Neural crest cell (in vitro differentiated cells): ENCODE measurements around the gene INCENP. TPM values are rescaled to one million over a fixed set of nuclear protein-coding genes. Genes with fewer than 3 reads are reported as not detected.

ENCODE experiments used
- DNase-seq: peaks from one replicate; pipeline ENCODE4 v3.0.0; 2021; ENCODE audit warnings: low read depth, mixed read lengths, low spot score
- H3K27ac Mint-ChIP-seq: one replicate; pipeline ENCODE4 v1.8.0; 2021; ENCODE audit warnings: mild to moderate bottlenecking, mixed read lengths; ENCODE audit not compliant: unreplicated experiment
- H3K27me3 Mint-ChIP-seq: 2 replicates; pipeline ENCODE4 v1.8.0; 2021; ENCODE audit warnings: low read depth, mild to moderate bottlenecking, mixed read lengths
- H3K36me3 Mint-ChIP-seq: 2 replicates; pipeline ENCODE4 v1.8.0; 2021; ENCODE audit warnings: low read depth, mild to moderate bottlenecking, mixed read lengths
- H3K4me1 Mint-ChIP-seq: 2 replicates; pipeline ENCODE4 v1.8.0; 2021; ENCODE audit warnings: mixed read lengths
- H3K4me3 Mint-ChIP-seq: one replicate; pipeline ENCODE4 v1.8.0; 2021; ENCODE audit warnings: mild to moderate bottlenecking, mixed read lengths
- H3K9me3 Mint-ChIP-seq: 2 replicates; pipeline ENCODE4 v1.8.0; 2021; ENCODE audit warnings: mixed read lengths
- CTCF ChIP-seq: fragments of 200-600 bp; sonication (generic); conservative IDR thresholded peaks from 2 replicates; pipeline ENCODE4 v1.5.0; 2021; ENCODE audit warnings: antibody characterized with exemption, mild to moderate bottlenecking
- total RNA-seq: library from RNA; stranded (reverse); gene quantifications from 2 replicates; pipeline ENCODE4 v1.2.1, GENCODE V29; 2021

The INCENP gene
- total RNA-seq, 1 donor from 2014 or later = 162 TPM

GRCh38 chr11:62087694-62088093 is 36.1 kb upstream of the INCENP start:
- no peak for TF ChIP-seq CTCF
- no peak overlapping the region for H3K27ac Mint-ChIP-seq
- no peak overlapping the region for H3K4me3 Mint-ChIP-seq
- peaks cover 10% of the 10 kb centered on the region for H3K9me3 Mint-ChIP-seq
- H3K4me1 Mint-ChIP-seq = no peaks in the 10 kb centered on the region
- peaks cover 6% of the 10 kb centered on the region for H3K36me3 Mint-ChIP-seq
- H3K27me3 Mint-ChIP-seq = no peaks in the 10 kb centered on the region
- DNase-seq = no peak

DNA sequence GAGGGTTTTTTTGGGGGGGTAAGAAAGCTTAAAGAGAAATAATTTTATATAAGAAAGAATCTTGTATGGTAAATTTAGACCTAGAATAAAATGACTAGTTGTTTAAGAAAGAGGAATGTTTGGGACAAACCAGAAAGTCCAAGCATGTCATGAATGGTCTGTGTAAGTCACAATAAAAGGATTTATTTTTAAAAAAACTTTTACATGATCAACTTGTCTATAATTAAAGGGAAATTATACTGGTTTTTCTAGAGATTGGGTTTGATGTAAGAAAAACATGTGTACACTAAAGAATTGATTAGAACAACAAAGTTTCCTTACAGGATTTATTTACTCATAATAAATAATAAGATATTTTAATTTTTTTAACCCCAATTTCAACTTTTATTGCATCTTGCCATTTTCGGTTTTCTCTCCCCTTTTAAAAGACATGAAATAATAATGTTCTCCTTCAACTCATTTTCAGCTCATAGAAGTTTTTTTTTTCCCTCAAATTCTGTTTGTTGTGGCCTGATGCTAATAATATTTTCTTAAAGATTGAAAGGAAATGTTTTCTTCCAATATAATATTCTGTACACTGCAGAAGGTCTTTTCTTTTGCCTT is 35.4 kb upstream of the INCENP start:
- no peaks in the 10 kb centered on the region for H3K4me1 Mint-ChIP-seq
- no peak overlapping the region for H3K4me3 Mint-ChIP-seq
- H3K36me3 Mint-ChIP-seq = peaks cover 6% of the 10 kb centered on the region
- no peaks in the 10 kb centered on the region for H3K27me3 Mint-ChIP-seq
- no peak for TF ChIP-seq CTCF
- no peak overlapping the region for H3K27ac Mint-ChIP-seq
- peaks cover 10% of the 10 kb centered on the region for H3K9me3 Mint-ChIP-seq
- DNase-seq = no peak

DNA sequence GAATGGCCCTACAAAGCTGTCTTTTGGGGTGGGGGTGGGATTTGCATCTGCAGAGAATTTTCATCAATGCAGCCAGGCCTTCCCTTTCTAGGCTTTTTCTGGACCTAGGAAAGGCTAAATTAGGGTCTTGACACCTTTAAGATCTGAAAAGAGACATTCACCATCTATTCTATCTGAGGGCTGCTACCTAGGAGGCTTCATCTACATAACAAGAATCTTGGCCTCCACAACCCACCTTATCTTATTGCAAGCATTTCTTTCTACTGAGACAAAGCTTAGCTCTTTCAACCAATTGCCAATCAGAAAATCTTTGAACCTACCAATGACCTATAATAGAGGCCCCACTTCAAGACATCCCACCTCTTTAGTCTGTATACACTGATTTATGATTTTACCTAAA is 20.7 kb upstream of the INCENP start:
- TF ChIP-seq CTCF = no peak
- Mint-ChIP-seq H3K9me3 (no peaks in the 10 kb centered on the region), H3K4me1 (peaks cover 9% of the 10 kb centered on the region), H3K27ac (no peak overlapping the region), H3K4me3 (no peak overlapping the region), H3K27me3 (peaks cover under 1% of the 10 kb centered on the region), H3K36me3 (no peaks in the 10 kb centered on the region)
- no peak for DNase-seq

- Mint-ChIP-seq H3K4me1 (peaks cover 12% of the 10 kb centered on the region), H3K27ac (no peak overlapping the region), H3K9me3 (no peaks in the 10 kb centered on the region), H3K36me3 (no peaks in the 10 kb centered on the region), H3K4me3 (no peak overlapping the region), H3K27me3 (peaks cover 4% of the 10 kb centered on the region)
- no peak for TF ChIP-seq CTCF
- DNase-seq = no peak
Observed at GRCh38 chr11:62103986-62104385, 19.8 kb upstream of the INCENP start.

GRCh38 chr11:62104816-62105653 is 18.8 kb upstream of the INCENP start:
- Mint-ChIP-seq H3K4me1 (peaks cover 19% of the 10 kb centered on the region), H3K36me3 (no peaks in the 10 kb centered on the region), H3K4me3 (no peak overlapping the region), H3K9me3 (no peaks in the 10 kb centered on the region), H3K27me3 (peaks cover 9% of the 10 kb centered on the region), H3K27ac (no peak overlapping the region)
- TF ChIP-seq CTCF = no peak
- DNase-seq = no peak
